Right cardiac atrium (tissue), 5 donors: ENCODE data around the gene PLOD2. TPM values are rescaled to one million over a fixed set of nuclear protein-coding genes. Genes with fewer than 3 reads are reported as not detected.

Source experiments
- ATAC-seq, 2 donors: fragments of 200-7000 bp; cut with Tn5 transposase; one replicate each; pipeline versions ENCODE4 v1.8.0 to v1.9.1; 2020; ENCODE audit warnings: moderate library complexity in 2 of 2, mild to moderate bottlenecking in 1 of 2
- DNase-seq, 3 donors: peaks; one replicate each; pipeline ENCODE4 v3.0.0-alpha.2; 2020
- H3K27ac ChIP-seq: one replicate; pipeline ENCODE4 v1.5.1; 2013; ENCODE audit warnings: mild to moderate bottlenecking, low read length, control low read depth, moderate library complexity
- H3K27me3 ChIP-seq: one replicate; pipeline ENCODE4 v1.6.1; 2013; ENCODE audit not compliant: control insufficient read depth, insufficient read depth
- H3K4me1 ChIP-seq: one replicate; pipeline ENCODE4 v1.6.1; 2013; ENCODE audit warnings: low read length; ENCODE audit not compliant: control insufficient read depth, insufficient read depth
- H3K4me3 ChIP-seq: one replicate; pipeline ENCODE4 v1.5.1; 2013; ENCODE audit warnings: low read length, control low read depth
- H3K9me3 ChIP-seq: one replicate; pipeline ENCODE4 v1.6.1; 2013; ENCODE audit warnings: low read length; ENCODE audit not compliant: control insufficient read depth
- WGBS: extraction: QIAGEN DNeasy Blood & Tissue Kit; methylation state at CpG from one replicate; pipeline ENCODE4 v1.1.7; 2013; 5-methylcytosine and 5-hydroxymethylcytosine counted together
- intact Hi-C, 4 donors: fragments of 100-400 bp; cut with DNase I; formaldehyde crosslinking; loops; one replicate each; pipeline versions ENCODE4 v1.11.0 to v1.14.0; 2022 to 2023
- polyA plus RNA-seq: library from polyadenylated mRNA; stranded (reverse); fragments of 200-250 nt; gene quantifications from one replicate; pipeline ENCODE4 v1.2.3, GENCODE V29; 2013
- total RNA-seq, 4 donors: library from RNA; stranded (reverse); fragmentation: NEBNext Ultra II Directional; extraction: Animal tissue kit (Norgen Biotek cat#: 25700); gene quantifications; one replicate each; pipeline ENCODE4 v1.2.1, GENCODE V29; 2021
- donor health status: healthy with polysubstance abuse.
- donor health status: DM: no; HTN: yes; CAD: no.
- donor health status: DM: no; HTN: no; CAD: no.
- donor health status: DM: no; HTN: yes; CAD: no; lungs with severe emphysema.
- donor health status: DM: yes; HTN: yes; CAD: no.

Gene PLOD2
- total and polyA plus RNA-seq, 5 donors = 20.3 to 30.8 (median 30.3) TPM

GRCh38 chr3:146040630-146041029 lies 120.4 kb downstream of the PLOD2 start:
- Histone ChIP-seq H3K4me3 (no peak overlapping the region), H3K9me3 (no peaks in the 10 kb centered on the region), H3K4me1 (no peaks in the 10 kb centered on the region), H3K27ac (no peak overlapping the region), H3K27me3 (no peaks in the 10 kb centered on the region)
- DNase-seq (no peak), ATAC-seq (no peak)
- intact Hi-C loops = no loop called here

- no peaks in the 10 kb centered on the region for H3K9me3 ChIP-seq
- 92% methylated on average over 5 of the region's 5 CpGs for WGBS
- intact Hi-C loops = no loop called here
- no peak for ATAC-seq
- DNase-seq = no peak
- H3K27me3 ChIP-seq = no peaks in the 10 kb centered on the region
- H3K4me1 ChIP-seq = no peaks in the 10 kb centered on the region
- no peak overlapping the region for H3K27ac ChIP-seq
- H3K4me3 ChIP-seq = no peak overlapping the region
Observed at GRCh38 chr3:146037697-146038096, 123.3 kb downstream of the PLOD2 start.

GRCh38 chr3:146036281-146036680 lies 124.7 kb downstream of the PLOD2 start:
- intact Hi-C loops = no loop called here

GRCh38 chr3:146035366-146035765 lies 125.6 kb downstream of the PLOD2 start:
- no peak for ATAC-seq
- no peak for DNase-seq
- H3K9me3 ChIP-seq = no peaks in the 10 kb centered on the region
- 85% methylated on average over 5 of the region's 5 CpGs for WGBS
- H3K27me3 ChIP-seq = no peaks in the 10 kb centered on the region
- H3K27ac ChIP-seq = no peak overlapping the region
- H3K4me1 ChIP-seq = no peaks in the 10 kb centered on the region
- intact Hi-C loops = no loop called here
- H3K4me3 ChIP-seq = no peak overlapping the region

More at GRCh38 chr3:146036281-146036680, 124.7 kb downstream of the PLOD2 start:
- Histone ChIP-seq H3K4me3 (no peak overlapping the region), H3K9me3 (no peaks in the 10 kb centered on the region), H3K4me1 (no peaks in the 10 kb centered on the region), H3K27me3 (no peaks in the 10 kb centered on the region), H3K27ac (no peak overlapping the region)
- DNase-seq (no peak), ATAC-seq (no peak)
- WGBS = 93% methylated on average over 1 of the region's 1 CpG

DNA sequence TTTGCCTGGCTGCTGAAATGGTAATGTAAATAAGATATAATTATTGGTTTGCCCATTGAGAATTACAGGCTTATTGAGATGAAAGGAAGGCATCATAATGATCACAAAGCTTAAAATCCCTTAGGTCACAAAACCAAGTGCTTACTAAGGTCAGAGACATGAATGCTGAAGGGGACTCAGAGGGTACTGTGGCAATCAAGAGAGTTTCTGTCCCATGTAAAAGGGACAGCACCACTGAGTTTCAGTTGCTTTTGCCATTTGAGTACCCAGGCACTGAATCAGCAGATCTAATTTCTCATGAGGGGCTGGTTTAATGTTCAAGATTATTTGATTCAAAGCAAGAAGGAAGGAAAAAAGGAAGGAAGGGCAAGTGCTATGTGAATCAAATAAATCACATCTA lies 127.0 kb downstream of the PLOD2 start:
- ATAC-seq (no peak), DNase-seq (no peak)
- no peaks in the 10 kb centered on the region for H3K27me3 ChIP-seq
- H3K4me1 ChIP-seq = no peaks in the 10 kb centered on the region
- intact Hi-C loops = no loop called here
- H3K9me3 ChIP-seq = no peaks in the 10 kb centered on the region
- H3K27ac ChIP-seq = no peak overlapping the region
- no peak overlapping the region for H3K4me3 ChIP-seq

- H3K27me3 ChIP-seq = no peaks in the 10 kb centered on the region
- intact Hi-C loops = no loop called here
- no peaks in the 10 kb centered on the region for H3K9me3 ChIP-seq
- WGBS = 40% methylated on average over 1 of the region's 1 CpG
- DNase-seq = no peak
- no peak for ATAC-seq
- H3K27ac ChIP-seq = no peak overlapping the region
- H3K4me1 ChIP-seq = no peaks in the 10 kb centered on the region
- no peak overlapping the region for H3K4me3 ChIP-seq
Observed at GRCh38 chr3:146026547-146026946, 134.4 kb downstream of the PLOD2 start.

GRCh38 chr3:146024260-146024659 lies 136.7 kb downstream of the PLOD2 start:
- H3K4me3 ChIP-seq = no peak overlapping the region
- DNase-seq (no peak), ATAC-seq (no peak)
- H3K9me3 ChIP-seq = no peaks in the 10 kb centered on the region
- 78% methylated on average over 1 of the region's 1 CpG for WGBS
- H3K27me3 ChIP-seq = no peaks in the 10 kb centered on the region
- intact Hi-C loops = no loop called here
- H3K4me1 ChIP-seq = no peaks in the 10 kb centered on the region
- H3K27ac ChIP-seq = no peak overlapping the region

DNA sequence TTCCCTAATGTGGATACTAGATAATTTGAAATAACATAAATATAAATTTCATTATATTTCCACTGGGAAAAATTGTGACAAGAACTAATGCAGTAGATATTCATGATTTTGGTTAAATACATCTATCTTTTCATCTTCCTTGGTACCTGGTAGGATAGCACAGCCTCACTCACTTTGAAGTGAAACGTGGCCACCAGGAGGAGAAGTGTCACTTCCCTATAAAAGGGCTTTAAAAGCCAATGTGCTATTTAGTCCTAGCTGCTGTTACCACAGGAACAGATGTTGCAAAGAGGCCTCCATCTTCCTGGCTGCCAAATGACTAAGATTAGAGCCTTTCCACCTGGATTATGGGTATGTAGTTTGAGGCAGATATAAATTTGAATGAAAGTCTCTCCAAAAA lies 140.0 kb downstream of the PLOD2 start:
- H3K9me3 ChIP-seq = no peaks in the 10 kb centered on the region
- no peaks in the 10 kb centered on the region for H3K4me1 ChIP-seq
- ATAC-seq (no peak), DNase-seq (no peak)
- H3K27ac ChIP-seq = no peak overlapping the region
- intact Hi-C loops = no loop called here
- H3K27me3 ChIP-seq = no peaks in the 10 kb centered on the region
- 63% methylated on average over 1 of the region's 1 CpG for WGBS
- no peak overlapping the region for H3K4me3 ChIP-seq

- WGBS = 68% methylated on average over 4 of the region's 4 CpGs
- H3K4me3 ChIP-seq = no peak overlapping the region
- H3K27ac ChIP-seq = no peak overlapping the region
- no peaks in the 10 kb centered on the region for H3K27me3 ChIP-seq
- intact Hi-C loops = no loop called here
- no peaks in the 10 kb centered on the region for H3K9me3 ChIP-seq
- ATAC-seq (no peak), DNase-seq (no peak)
- H3K4me1 ChIP-seq = no peaks in the 10 kb centered on the region
Observed at GRCh38 chr3:146019508-146019907, 141.5 kb downstream of the PLOD2 start.

Other genes starting within 250 kb of the PLOD2 start
- gene PLSCR4, start 89.9 kb upstream of the PLOD2 start, total RNA-seq = 10 to 100 TPM; 25.4 to 35.6 (median 29.2) TPM
- gene PLSCR4, start 89.9 kb upstream of the PLOD2 start, polyA plus RNA-seq = 16.7 TPM